Stimulated activated CD8-positive, alpha-beta memory T cell treated with anti-CD3 and anti-CD28 coated beads, Interleukin-4, amount 100 ng/mL, for 48 hours (primary cell): ENCODE results near the gene EBF3.

Experiments used
- DNase-seq: peaks from one replicate; pipeline ENCODE4 v3.0.0-alpha.2; 2020

The EBF3 gene

GRCh38 chr10:129849452-129849750 is 114.7 kb downstream of the EBF3 start:
- no peak for DNase-seq

- DNase-seq, result no peak
Observed at GRCh38 chr10:129848696-129849451, 115.2 kb downstream of the EBF3 start.

DNA sequence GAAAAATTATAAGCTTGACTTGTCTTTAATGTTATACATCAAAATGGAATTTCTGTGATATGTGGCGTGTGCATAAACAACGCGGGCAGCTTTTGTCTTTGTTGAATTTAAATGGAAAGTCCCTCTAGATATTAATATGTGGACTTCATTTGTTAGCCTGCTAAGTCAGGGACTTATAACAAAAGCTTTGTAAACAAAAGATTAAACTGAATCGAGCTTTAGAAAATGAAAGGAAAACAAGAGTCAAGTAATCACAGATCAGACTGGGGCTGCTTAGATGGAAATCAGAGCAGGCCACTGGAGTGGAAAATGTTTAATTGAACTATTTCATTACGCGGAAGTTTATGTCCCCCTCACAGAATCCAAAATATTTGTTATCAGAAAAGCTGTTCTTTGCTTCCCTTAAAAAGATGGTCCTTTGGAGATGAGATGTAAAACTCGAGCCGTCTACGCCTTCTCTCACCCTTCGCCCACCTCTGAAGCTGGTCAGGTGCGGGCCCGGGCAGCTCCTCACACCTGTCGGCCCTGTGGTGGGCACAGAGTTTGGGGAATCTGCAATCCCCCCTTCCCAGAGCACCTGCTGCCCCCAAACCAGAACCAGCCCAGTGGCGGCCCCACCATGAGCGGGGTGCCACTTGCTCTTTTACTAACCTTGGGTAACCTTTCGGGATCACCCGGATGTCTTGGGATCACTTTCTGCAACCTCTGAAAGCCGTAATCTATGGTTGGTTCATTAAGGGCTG is 116.2 kb downstream of the EBF3 start:
- DNase-seq, result no peak

GRCh38 chr10:129846991-129847391 is 117.1 kb downstream of the EBF3 start:
- DNase-seq, result no peak

GRCh38 chr10:129845111-129845753 is 118.8 kb downstream of the EBF3 start:
- no peak for DNase-seq

DNA sequence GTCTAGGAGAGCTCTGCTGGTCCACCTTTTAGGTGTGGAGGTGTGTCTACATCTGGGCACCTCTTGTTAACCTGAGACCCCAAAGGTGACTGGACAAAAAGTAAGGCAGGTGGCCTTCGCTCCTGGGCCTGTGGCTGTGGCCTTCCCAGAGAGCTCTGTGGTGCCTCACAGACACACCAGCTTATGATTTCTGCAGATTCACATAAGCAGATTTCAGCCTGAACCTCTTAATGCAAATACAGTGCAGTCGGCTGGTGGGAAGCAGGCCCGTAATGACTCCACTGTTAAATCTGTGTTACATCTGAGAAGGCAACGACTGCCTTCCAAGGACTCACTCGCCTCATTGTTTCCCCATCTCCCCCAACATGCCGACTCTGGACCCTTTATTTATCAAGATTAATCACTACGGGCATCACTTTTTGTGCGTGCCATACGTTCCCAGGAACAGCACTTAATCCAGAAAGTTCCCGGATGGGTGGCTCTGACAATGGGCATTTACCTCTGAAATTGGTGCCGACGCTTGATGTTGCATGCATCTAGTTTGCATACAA is 119.8 kb downstream of the EBF3 start:
- DNase-seq, result no peak

DNA sequence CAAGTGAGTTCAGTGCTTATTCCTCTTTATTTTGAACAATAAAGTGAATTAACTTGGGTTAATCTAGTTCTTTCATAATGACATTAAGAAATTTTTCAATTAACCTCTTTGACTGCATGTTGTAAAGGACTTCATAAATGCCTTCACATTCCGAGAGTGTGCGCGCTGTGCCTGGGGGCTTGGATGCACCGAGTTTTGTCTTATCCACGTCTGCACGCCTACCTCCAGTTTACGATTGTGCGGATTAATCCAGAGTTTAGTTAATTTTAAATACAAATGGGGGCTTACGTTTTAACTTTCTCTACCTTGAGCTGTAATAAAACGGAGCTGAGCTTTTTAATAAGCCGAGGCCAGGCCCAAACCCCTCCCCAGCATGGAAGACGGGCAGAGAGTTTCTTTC is 120.4 kb downstream of the EBF3 start:
- no peak for DNase-seq

- DNase-seq, result no peak
Observed at GRCh38 chr10:129843131-129843541, 120.9 kb downstream of the EBF3 start.

DNA sequence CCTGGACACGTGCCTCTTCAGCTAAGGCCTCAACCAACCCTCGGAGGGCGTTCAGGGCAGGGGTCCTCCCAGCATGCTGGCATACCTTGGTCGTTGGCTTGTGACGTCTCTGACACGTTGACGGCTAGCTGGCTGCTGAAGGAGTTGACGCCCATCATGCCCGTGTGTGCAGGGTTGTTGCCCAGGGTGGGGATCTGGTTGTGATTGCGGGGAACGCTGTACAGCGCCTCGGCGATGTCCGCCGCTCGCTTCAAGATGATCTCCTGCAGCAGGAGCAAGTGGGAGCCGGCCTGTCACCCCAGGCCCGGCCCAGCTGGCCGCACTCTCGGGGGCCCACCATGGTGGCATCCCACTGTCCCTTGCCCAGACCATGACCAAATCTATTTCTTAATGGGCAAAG is 122.0 kb downstream of the EBF3 start:
- DNase-seq, result no peak

DNA sequence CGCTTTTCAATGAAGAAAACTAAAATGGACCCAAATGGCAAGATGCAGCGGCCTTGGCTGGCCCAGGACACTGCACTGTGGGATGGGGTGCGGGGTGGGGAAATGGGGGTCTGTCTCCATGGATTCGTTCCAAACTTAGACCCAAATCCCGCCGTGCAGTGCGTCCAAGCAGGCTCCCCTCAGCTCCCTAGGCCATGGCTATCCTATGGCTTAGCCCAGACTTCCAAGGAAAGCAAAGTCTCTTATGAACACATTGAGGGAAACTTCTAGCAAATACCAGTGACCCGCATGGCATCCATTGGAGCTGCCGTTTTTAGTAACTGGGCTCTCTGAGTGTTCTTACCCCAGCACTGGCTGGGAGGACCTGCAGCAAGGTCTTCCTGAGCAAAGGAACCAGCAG is 122.5 kb downstream of the EBF3 start:
- no peak for DNase-seq

- DNase-seq, result no peak
Observed at GRCh38 chr10:129841071-129841470, 123.0 kb downstream of the EBF3 start.

DNA sequence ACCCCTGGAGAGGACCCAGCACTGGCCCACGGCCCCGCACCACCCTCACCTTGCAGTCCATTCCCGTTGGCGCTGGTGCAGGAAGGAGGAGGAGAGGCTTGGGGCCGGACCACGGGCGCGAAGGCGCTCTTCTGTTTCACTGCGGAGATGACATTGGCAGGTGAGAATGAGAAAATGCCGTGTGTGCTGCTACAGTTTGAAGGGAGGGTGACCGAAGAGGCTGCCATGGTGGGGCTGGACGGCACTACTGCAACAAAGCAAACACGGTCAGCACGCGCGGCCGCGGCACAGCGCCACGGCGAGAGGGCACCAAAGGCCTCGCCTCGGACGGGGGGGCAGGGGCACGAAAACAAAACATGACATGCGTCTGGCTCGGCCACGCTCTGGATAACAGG is 123.9 kb downstream of the EBF3 start:
- no peak for DNase-seq

GRCh38 chr10:129839285-129840195 is 124.5 kb downstream of the EBF3 start:
- DNase-seq, result no peak

GRCh38 chr10:129838794-129839193 is 125.3 kb downstream of the EBF3 start:
- DNase-seq, result no peak

GRCh38 chr10:129837909-129838582 is 126.0 kb downstream of the EBF3 start:
- no peak for DNase-seq

DNA sequence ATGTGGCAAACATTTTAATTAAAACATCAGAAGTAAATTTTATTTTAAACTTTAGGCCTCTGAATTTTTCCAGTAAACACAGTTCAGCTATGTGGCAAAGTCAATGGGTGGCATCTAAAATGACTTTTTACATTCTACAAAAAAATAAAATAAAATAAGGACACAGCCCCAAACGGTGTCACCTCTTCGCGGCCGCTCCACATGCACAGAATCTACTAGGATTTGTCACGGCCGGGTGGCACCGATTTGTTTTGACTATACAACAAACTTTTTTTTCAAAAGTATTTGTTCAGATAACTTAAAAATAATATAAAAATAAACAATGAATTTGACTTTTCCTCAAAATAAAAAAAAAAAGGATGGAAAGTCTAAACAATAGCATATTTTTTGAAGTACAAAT is 127.8 kb downstream of the EBF3 start:
- DNase-seq, result no peak

DNA sequence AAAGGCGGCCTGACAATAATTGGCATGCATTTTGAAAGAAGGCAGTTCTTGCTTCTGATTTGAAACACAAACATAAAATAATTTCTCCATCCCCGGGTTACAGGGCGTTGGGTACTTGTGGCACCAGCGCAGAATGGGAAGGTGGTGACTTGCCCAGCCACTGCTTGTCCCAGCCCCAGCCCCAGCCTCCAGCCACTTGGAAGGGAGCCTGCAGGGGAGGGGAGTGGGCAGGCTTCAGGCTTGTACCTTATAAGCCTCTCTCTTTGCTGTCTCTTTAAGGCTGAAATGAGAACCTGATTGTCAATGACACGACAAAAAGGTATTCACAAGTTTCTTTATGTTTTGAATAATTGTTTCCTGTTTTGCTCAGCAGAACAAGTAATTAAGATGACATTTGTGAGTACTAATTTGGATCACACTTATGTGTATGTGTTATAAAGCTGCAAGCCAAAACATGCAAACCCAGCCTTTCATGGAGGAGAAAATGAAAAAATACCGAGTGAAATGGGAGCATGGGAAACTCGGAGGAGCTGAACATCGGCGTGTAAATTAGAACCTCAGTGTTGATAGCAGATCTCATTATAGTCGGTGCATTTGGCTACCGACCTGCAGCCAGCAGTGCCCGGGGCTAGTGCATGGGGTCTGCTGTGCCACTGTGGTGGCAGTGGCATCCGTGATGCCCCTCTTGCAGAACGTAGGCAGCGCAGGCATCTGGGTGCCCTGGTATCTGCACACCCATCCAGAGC is 129.9 kb downstream of the EBF3 start:
- DNase-seq, result no peak

- DNase-seq, result no peak
Observed at GRCh38 chr10:129833468-129833950, 130.6 kb downstream of the EBF3 start.

DNA sequence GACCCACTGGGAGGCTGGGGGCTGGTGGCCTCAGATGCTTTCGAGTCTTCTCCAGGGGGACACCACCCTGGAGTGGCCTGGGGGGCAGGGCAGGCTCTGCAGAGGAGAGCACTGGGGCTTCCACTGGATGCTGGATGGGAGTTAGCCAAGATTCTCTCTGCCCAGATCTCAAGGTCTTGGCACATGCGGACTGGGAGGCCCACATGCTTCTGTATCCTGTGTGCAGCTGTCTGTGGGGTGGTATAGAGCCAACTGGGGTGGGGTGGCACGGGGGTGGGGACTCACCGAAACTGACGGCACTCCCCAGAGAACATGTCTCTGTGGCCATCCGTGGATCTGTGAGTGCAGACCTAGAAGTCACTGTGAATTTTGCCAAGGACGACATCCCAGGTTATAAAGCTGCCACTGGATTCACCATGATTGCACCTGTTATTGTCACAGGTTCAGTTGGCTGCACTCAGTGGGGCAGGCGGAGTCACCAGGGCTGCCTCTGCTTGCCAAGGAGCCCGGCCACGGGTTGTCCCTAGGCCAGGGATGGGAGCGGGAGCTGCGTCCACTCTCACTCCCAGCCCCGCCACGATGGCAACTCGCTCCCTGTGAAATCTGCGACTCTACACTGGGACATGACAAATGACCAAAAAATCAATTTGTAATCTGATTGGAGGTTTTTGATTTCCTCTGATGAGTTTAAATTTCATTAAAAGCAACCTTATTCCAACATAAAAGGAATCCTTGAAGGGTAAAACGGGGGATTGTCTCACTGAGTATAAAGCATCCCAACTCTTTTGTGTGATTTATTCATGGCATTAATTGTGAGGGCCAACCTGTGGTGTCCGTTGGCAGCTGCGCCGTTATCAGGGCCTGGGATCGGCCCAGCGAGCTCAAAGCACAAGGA is 131.3 kb downstream of the EBF3 start:
- no peak for DNase-seq

DNA sequence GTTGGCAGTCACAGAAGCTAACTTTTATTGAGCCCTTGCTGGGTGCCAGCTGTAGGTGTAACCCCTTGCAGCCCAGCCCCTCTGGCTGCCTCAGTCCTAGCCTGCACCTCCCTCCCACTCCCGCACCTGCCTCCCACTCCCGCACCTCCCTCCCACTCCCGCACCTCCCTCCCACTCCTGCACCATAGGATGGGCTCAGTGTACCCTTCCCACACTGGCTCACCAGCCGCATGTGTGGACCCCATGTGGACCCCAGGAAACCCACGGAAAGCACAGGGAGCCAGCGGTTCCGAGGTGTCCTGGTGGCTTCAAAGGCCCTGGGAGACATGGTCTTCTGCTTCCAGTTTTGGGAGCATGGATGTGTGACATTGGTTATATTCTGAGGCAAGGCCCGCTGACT is 132.9 kb downstream of the EBF3 start:
- DNase-seq, result no peak
